GM21526 (cell line): Measurements from ENCODE around the gene SUSD6.
A peak's percentile ranks its signal among the peaks of the same experiment; 100 is the strongest.
"Not testable (repeated sequence)": the region's sequence is repeated elsewhere in the genome, so short reads cannot be mapped to it uniquely, and the experiment has no call there.

Experiments used
- ATAC-seq: cut with Tn5 transposase; IDR thresholded peaks from one replicate; pipeline ENCODE4 v1.9.1; 2021; ENCODE audit warnings: moderate library complexity; ENCODE audit not compliant: unreplicated experiment, low FRiP score

SUSD6 gene

GRCh38 chr14:69619012-69619411 lies 7.6 kb downstream of the SUSD6 start:
- no peak for ATAC-seq

- ATAC-seq, result no peak
These were observed 8.8 kb downstream of the SUSD6 start for GRCh38 chr14:69620211-69620611.

GRCh38 chr14:69620981-69621380 lies 9.6 kb downstream of the SUSD6 start:
- no peak for ATAC-seq

- no peak for ATAC-seq
These were observed 12.7 kb downstream of the SUSD6 start for GRCh38 chr14:69624136-69624535.

- peak; percentile 65 for ATAC-seq
These were observed 14.1 kb downstream of the SUSD6 start for GRCh38 chr14:69625299-69626131.

GRCh38 chr14:69626132-69626500 lies 14.7 kb downstream of the SUSD6 start:
- ATAC-seq, result no peak

GRCh38 chr14:69629225-69630127 lies 18.1 kb downstream of the SUSD6 start:
- ATAC-seq, result peak; percentile 40

- ATAC-seq, result no peak
These were observed 19.0 kb downstream of the SUSD6 start for GRCh38 chr14:69630360-69630759.

- no peak for ATAC-seq
These were observed 20.1 kb downstream of the SUSD6 start for GRCh38 chr14:69631509-69631908.

- ATAC-seq, result no peak
These were observed 20.8 kb downstream of the SUSD6 start for GRCh38 chr14:69632164-69632563.

- ATAC-seq, result no peak
These were observed 21.3 kb downstream of the SUSD6 start for GRCh38 chr14:69632593-69633151.

- ATAC-seq, result no peak
These were observed 21.8 kb downstream of the SUSD6 start for GRCh38 chr14:69633238-69633637.

GRCh38 chr14:69635981-69636639 lies 24.7 kb downstream of the SUSD6 start:
- ATAC-seq, result no peak

GRCh38 chr14:69636718-69637480 lies 25.5 kb downstream of the SUSD6 start:
- ATAC-seq, result no peak

- no peak for ATAC-seq
These were observed 26.2 kb downstream of the SUSD6 start for GRCh38 chr14:69637503-69638031.

- no peak for ATAC-seq
These were observed 29.5 kb downstream of the SUSD6 start for GRCh38 chr14:69640931-69641330.

GRCh38 chr14:69642212-69642793 lies 30.9 kb downstream of the SUSD6 start:
- ATAC-seq, result not testable (repeated sequence)

- ATAC-seq, result no peak
These were observed 32.2 kb downstream of the SUSD6 start for GRCh38 chr14:69643430-69644200.

- ATAC-seq, result no peak
These were observed 33.4 kb downstream of the SUSD6 start for GRCh38 chr14:69644814-69645213.
